K562 (cell line): ENCODE data around the gene GABBR1.

Experiments used
- CEBPB ChIP-seq: fragments of 450-650 bp; IDR thresholded peaks from 2 replicates; pipeline ENCODE4 v1.6.1; 2016; ENCODE audit warnings: missing genetic modification characterization, missing compliant biosample characterization
- CREB1 ChIP-seq, 2 experiments: sonication (generic) in 1 of 2; formaldehyde crosslinking in 1 of 2; IDR thresholded peaks; 2 replicates each; pipeline versions ENCODE4 v1.6.1 to v1.8.0; 2012 to 2022; ENCODE audit warnings: inconsistent platforms in 1 of 2, mild to moderate bottlenecking in 1 of 2, missing genetic modification reagents in 1 of 2, moderate library complexity in 1 of 2
- FOXJ3 ChIP-seq: sonication (generic); formaldehyde crosslinking; IDR thresholded peaks from 2 replicates; pipeline ENCODE4 v1.4.0; 2020; ENCODE audit warnings: mild to moderate bottlenecking, missing genetic modification reagents
- RBFOX2 ChIP-seq: fragments of 200-400 bp; formaldehyde crosslinking; IDR thresholded peaks from 2 replicates; pipeline ENCODE4 v1.6.1; 2017; ENCODE audit warnings: low read depth, mild to moderate bottlenecking, low read length, moderate library complexity
- ZNF696 ChIP-seq: fragments of 250-450 bp; sonication (Bioruptor Pico); conservative IDR thresholded peaks from 2 replicates; pipeline ENCODE4 v1.4.0; 2020; ENCODE audit warnings: mild to moderate bottlenecking, moderate library complexity

- no peak for TF ChIP-seq CEBPB (tag)
- no peak for TF ChIP-seq CREB1 (IDR thresholded peaks at IDR 0.05)
- no peak for TF ChIP-seq CREB1 (CRISPR knock-in tag; IDR thresholded peaks at IDR 0.05)
- no peak for TF ChIP-seq ZNF696
- TF ChIP-seq FOXJ3 (CRISPR knock-in tag): no peak
- no peak for TF ChIP-seq RBFOX2
Measured at GRCh38 chr6:29652198-29652584, 19.2 kb upstream of the GABBR1 start.
